ENCODE data around the gene ABCD1. TPM values are rescaled to one million over a fixed set of nuclear protein-coding genes. Genes with fewer than 3 reads are reported as not detected.

Gene ABCD1
- total and polyA plus RNA-seq, 4 donors: 4.1 to 10.6 (median 8.5) TPM

DNA sequence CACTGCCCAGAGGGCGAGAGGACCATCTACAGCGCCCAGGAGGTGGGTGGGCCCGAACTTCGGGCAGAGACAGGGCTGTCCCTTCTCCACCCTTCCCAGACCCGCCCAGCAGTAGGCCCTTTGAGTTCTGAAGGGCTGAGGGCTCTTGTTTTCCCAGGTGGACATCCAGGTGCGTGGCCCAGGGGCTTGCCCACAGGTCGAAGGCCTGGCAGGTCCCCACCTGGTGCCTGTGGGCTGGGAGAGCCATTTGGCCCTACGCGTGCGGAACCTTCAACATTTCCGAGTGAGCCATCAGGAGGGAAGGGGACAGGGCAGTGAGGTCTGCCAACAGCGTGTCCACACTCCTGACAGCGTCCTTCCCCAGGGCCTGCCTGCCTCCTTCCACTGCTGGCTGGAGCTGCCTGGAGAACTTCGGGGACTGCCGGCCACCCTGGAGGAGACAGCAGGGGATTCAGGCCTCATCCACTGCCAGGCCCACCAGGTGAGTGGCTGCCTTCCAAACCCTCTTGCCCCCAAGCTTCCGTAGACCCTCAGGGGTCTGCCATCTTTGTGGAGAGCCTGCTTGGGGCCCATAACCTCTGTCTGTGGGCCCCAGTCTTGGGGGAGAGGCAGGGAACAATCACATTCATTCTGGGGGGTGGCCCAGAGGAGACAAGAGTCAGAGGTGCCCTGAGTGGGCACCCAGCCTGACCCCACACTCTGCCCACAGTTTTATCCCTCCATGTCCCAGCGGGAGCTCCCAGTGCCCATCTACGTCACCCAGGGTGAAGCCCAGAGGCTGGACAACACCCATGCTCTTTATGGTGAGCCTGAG is 46.2 kb downstream of the ABCD1 start:
- DNase-seq (ENCODE audit: low read depth in 4 of 6, low spot score in 6 of 6): no peak
- Histone ChIP-seq H3K9me3 (ENCODE audit: control insufficient read depth, insufficient read depth, low read length) (no peaks in the 10 kb centered on the region), H3K27ac (ENCODE audit: low read depth, low read length) (no peak overlapping the region), H3K4me3 (ENCODE audit: low read depth, low read length) (no peak overlapping the region), H3K4me1 (ENCODE audit: control insufficient read depth, insufficient read depth, low read length) (peaks cover 50% of the 10 kb centered on the region), H3K36me3 (ENCODE audit: control insufficient read depth, insufficient read depth, low read length) (peaks cover 95% of the 10 kb centered on the region), H3K27me3 (ENCODE audit: control insufficient read depth, insufficient read depth, low read length) (no peaks in the 10 kb centered on the region)
- 86% methylated on average over 17 of the region's 18 CpGs for WGBS (ENCODE audit: insufficient coverage)

DNA sequence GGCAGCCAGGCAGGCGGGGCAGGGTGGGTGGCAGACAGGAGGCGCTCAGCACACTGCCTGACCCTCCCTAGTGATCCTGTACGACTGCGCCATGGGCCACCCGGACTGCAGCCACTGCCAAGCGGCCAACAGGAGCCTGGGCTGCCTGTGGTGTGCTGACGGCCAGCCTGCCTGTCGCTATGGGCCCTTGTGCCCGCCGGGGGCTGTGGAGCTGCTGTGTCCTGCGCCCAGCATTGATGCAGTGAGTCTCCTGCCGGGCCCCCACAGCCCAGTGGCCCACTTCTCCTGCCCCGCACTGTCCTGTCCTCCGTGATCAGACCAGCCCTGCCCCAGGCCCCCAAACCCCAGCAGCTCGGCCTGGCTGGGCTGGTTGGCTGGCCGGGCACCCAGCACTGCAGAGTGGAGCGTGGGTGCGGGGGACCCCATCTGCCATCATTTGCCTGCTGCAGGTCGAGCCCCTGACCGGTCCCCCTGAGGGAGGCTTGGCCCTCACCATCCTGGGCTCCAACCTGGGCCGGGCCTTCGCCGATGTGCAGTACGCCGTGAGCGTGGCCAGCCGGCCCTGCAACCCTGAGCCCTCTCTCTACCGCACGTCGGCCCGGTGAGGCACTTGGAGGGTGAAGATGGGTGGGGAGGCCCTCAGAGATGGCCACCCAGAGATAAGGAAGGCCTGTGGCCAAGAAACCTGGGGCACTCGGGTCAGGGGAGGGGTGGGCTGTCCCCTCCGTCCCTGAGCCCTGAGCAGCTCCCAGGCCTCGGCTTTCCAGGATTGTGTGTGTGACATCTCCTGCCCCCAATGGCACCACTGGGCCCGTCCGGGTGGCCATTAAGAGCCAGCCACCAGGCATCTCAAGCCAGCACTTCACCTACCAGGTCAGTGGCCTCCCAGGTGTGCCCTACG is 47.0 kb downstream of the ABCD1 start:
- H3K4me3 ChIP-seq (ENCODE audit: low read depth, low read length): no peak overlapping the region
- no peak overlapping the region for H3K27ac ChIP-seq (ENCODE audit: low read depth, low read length)
- no peak for DNase-seq (ENCODE audit: low read depth in 4 of 6, low spot score in 6 of 6)
- H3K27me3 ChIP-seq (ENCODE audit: control insufficient read depth, insufficient read depth, low read length): no peaks in the 10 kb centered on the region
- H3K36me3 ChIP-seq (ENCODE audit: control insufficient read depth, insufficient read depth, low read length): peaks cover 93% of the 10 kb centered on the region
- H3K4me1 ChIP-seq (ENCODE audit: control insufficient read depth, insufficient read depth, low read length): peaks cover 43% of the 10 kb centered on the region
- no peaks in the 10 kb centered on the region for H3K9me3 ChIP-seq (ENCODE audit: control insufficient read depth, insufficient read depth, low read length)
- 85% methylated on average over 35 of the region's 37 CpGs for WGBS (ENCODE audit: insufficient coverage)

- no peaks in the 10 kb centered on the region for H3K27me3 ChIP-seq (ENCODE audit: control insufficient read depth, insufficient read depth, low read length)
- no peak overlapping the region for H3K27ac ChIP-seq (ENCODE audit: low read depth, low read length)
- no peak for DNase-seq (ENCODE audit: low read depth in 4 of 6, low spot score in 6 of 6)
These were observed 47.9 kb downstream of the ABCD1 start for GRCh38 chrX:153772316-153773217.

DNA sequence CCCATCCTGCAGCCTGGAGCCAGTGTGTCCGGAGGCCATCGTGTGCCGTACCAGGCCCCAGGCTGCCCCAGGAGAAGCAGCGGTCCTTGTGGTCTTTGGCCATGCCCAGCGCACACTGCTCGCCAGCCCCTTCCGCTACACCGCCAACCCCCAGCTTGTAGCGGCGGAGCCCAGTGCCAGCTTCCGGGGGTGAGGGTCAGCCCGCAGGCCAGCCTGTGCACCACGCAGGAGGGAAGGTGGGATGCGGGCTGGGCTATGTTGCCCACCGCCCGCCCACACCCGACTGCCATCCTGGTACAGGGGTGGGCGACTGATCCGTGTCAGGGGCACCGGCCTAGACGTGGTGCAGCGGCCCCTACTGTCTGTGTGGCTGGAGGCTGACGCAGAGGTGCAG is 48.6 kb downstream of the ABCD1 start:
- Histone ChIP-seq H3K27me3 (ENCODE audit: control insufficient read depth, insufficient read depth, low read length) (no peaks in the 10 kb centered on the region), H3K4me3 (ENCODE audit: low read depth, low read length) (no peak overlapping the region), H3K9me3 (ENCODE audit: control insufficient read depth, insufficient read depth, low read length) (no peaks in the 10 kb centered on the region), H3K4me1 (ENCODE audit: control insufficient read depth, insufficient read depth, low read length) (peaks cover 28% of the 10 kb centered on the region), H3K27ac (ENCODE audit: low read depth, low read length) (no peak overlapping the region), H3K36me3 (ENCODE audit: control insufficient read depth, insufficient read depth, low read length) (peaks cover 94% of the 10 kb centered on the region)
- 96% methylated on average over 22 of the region's 23 CpGs for WGBS (ENCODE audit: insufficient coverage)
- DNase-seq (ENCODE audit: low read depth in 4 of 6, low spot score in 6 of 6): no peak

More at GRCh38 chrX:153772316-153773217, 47.9 kb downstream of the ABCD1 start:
- Histone ChIP-seq H3K9me3 (ENCODE audit: control insufficient read depth, insufficient read depth, low read length) (no peaks in the 10 kb centered on the region), H3K4me1 (ENCODE audit: control insufficient read depth, insufficient read depth, low read length) (peaks cover 34% of the 10 kb centered on the region), H3K36me3 (ENCODE audit: control insufficient read depth, insufficient read depth, low read length) (peaks cover 94% of the 10 kb centered on the region), H3K4me3 (ENCODE audit: low read depth, low read length) (no peak overlapping the region)
- 76% methylated on average over 17 of the region's 21 CpGs for WGBS (ENCODE audit: insufficient coverage)

DNA sequence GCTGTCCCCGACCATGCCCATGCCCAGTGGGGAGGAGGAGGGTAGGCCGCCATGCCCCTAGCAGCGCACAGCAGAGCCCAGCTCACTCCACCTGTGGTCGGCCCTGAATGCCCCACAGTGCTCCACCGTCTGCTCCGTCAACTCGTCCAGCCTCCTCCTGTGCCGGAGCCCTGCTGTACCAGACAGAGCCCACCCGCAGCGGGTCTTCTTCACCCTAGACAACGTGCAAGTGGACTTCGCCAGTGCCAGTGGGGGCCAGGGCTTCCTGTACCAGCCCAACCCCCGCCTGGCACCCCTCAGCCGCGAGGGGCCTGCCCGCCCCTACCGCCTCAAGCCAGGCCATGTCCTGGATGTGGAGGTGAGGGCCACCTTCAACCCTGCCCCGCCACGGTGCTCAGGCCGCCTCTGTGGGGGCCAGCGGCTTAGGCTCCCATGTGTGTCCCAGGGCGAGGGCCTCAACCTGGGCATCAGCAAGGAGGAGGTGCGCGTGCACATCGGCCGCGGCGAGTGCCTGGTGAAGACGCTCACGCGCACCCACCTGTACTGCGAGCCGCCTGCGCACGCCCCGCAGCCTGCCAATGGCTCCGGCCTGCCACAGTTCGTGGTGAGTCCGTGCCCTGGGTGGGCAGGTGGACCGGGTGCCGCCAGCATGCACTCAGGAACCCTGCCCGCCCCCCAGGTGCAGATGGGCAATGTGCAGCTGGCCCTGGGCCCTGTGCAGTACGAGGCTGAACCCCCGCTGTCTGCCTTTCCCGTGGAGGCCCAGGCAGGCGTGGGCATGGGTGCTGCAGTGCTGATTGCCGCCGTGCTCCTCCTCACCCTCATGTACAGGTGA is 49.3 kb downstream of the ABCD1 start:
- Histone ChIP-seq H3K36me3 (ENCODE audit: control insufficient read depth, insufficient read depth, low read length) (peaks cover 94% of the 10 kb centered on the region), H3K27ac (ENCODE audit: low read depth, low read length) (no peak overlapping the region), H3K27me3 (ENCODE audit: control insufficient read depth, insufficient read depth, low read length) (no peaks in the 10 kb centered on the region), H3K9me3 (ENCODE audit: control insufficient read depth, insufficient read depth, low read length) (no peaks in the 10 kb centered on the region), H3K4me1 (ENCODE audit: control insufficient read depth, insufficient read depth, low read length) (peaks cover 20% of the 10 kb centered on the region), H3K4me3 (ENCODE audit: low read depth, low read length) (no peak overlapping the region)
- 90% methylated on average over 48 of the region's 48 CpGs for WGBS (ENCODE audit: insufficient coverage)
- no peak for DNase-seq (ENCODE audit: low read depth in 4 of 6, low spot score in 6 of 6)

GRCh38 chrX:153774576-153775292 is 50.1 kb downstream of the ABCD1 start:
- Histone ChIP-seq H3K4me3 (ENCODE audit: low read depth, low read length) (no peak overlapping the region), H3K27me3 (ENCODE audit: control insufficient read depth, insufficient read depth, low read length) (no peaks in the 10 kb centered on the region), H3K27ac (ENCODE audit: low read depth, low read length) (no peak overlapping the region), H3K4me1 (ENCODE audit: control insufficient read depth, insufficient read depth, low read length) (peaks cover 14% of the 10 kb centered on the region), H3K9me3 (ENCODE audit: control insufficient read depth, insufficient read depth, low read length) (no peaks in the 10 kb centered on the region), H3K36me3 (ENCODE audit: control insufficient read depth, insufficient read depth, low read length) (peaks cover 86% of the 10 kb centered on the region)
- 94% methylated on average over 31 of the region's 37 CpGs for WGBS (ENCODE audit: insufficient coverage)
- no peak for DNase-seq (ENCODE audit: low read depth in 4 of 6, low spot score in 6 of 6)

DNA sequence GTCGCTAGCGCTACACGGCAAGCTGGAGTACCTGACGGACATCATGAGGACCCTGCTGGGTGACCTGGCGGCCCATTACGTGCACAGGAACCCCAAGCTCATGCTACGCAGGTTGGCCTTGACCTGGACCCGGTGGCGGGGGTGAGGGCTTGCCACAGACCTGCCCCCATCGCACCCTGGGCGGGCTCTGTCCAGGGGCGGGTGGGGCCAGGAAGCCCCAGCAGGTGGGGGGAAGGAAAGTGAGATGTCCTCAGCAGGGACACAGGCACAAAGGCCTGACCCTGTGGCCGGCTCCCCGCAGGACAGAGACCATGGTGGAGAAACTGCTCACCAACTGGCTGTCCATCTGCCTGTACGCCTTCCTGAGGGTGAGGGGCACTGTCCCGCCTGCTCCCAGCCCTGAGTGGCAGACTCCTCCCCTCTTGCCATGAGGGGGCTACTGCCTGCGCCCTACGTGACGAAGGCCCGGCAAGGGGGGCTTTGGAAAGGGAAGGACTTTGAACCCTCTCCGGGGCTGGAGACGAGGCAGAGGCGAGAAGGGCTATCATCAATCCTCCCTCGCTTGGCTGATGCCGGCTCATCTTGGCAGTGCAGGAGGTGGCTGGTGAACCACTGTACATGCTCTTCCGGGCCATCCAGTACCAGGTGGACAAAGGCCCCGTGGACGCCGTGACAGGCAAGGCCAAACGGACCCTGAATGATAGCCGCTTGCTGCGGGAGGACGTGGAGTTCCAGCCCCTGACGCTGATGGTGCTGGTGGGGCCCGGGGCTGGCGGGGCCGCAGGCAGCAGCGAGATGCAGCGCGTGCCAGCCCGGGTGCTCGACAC is 50.9 kb downstream of the ABCD1 start:
- peaks cover 82% of the 10 kb centered on the region for H3K36me3 ChIP-seq (ENCODE audit: control insufficient read depth, insufficient read depth, low read length)
- 93% methylated on average over 38 of the region's 42 CpGs for WGBS (ENCODE audit: insufficient coverage)
- no peak overlapping the region for H3K4me3 ChIP-seq (ENCODE audit: low read depth, low read length)
- H3K9me3 ChIP-seq (ENCODE audit: control insufficient read depth, insufficient read depth, low read length): no peaks in the 10 kb centered on the region
- no peak for DNase-seq (ENCODE audit: low read depth in 4 of 6, low spot score in 6 of 6)
- no peaks in the 10 kb centered on the region for H3K27me3 ChIP-seq (ENCODE audit: control insufficient read depth, insufficient read depth, low read length)
- no peak overlapping the region for H3K27ac ChIP-seq (ENCODE audit: low read depth, low read length)
- H3K4me1 ChIP-seq (ENCODE audit: control insufficient read depth, insufficient read depth, low read length): peaks cover 14% of the 10 kb centered on the region

GRCh38 chrX:153776120-153776599 is 51.5 kb downstream of the ABCD1 start:
- Histone ChIP-seq H3K36me3 (ENCODE audit: control insufficient read depth, insufficient read depth, low read length) (peaks cover 75% of the 10 kb centered on the region), H3K9me3 (ENCODE audit: control insufficient read depth, insufficient read depth, low read length) (no peaks in the 10 kb centered on the region), H3K4me1 (ENCODE audit: control insufficient read depth, insufficient read depth, low read length) (peaks cover 15% of the 10 kb centered on the region), H3K27ac (ENCODE audit: low read depth, low read length) (no peak overlapping the region), H3K27me3 (ENCODE audit: control insufficient read depth, insufficient read depth, low read length) (no peaks in the 10 kb centered on the region), H3K4me3 (ENCODE audit: low read depth, low read length) (no peak overlapping the region)
- 94% methylated on average over 5 of the region's 20 CpGs for WGBS (ENCODE audit: insufficient coverage)
- no peak for DNase-seq (ENCODE audit: low read depth in 4 of 6, low spot score in 6 of 6)
